Smooth muscle cell (in vitro differentiated cells): ENCODE measurements around the gene ZNF618. TPM values are rescaled to one million over a fixed set of nuclear protein-coding genes. Genes with fewer than 3 reads are reported as not detected.
A peak's percentile ranks its signal among the peaks of the same experiment; 100 is the strongest.

Source experiments
- DNase-seq: peaks from one replicate; lab custom pipeline; 2025; ENCODE audit not compliant: unreplicated experiment; lab: John Stamatoyannopoulos, UW
- H2AFZ ChIP-seq: fragments of 200-600 bp; sonication (generic); 2 replicates; pipeline ENCODE4 v1.6.0; 2016; ENCODE audit warnings: antibody characterized with exemption, low read depth, mild to moderate bottlenecking
- H3F3A ChIP-seq: fragments of 200-600 bp; sonication (generic); 2 replicates; pipeline ENCODE4 v1.6.0; 2017; ENCODE audit warnings: antibody characterized with exemption, low read depth
- H3K27ac ChIP-seq: fragments of 200-600 bp; sonication (generic); 2 replicates; pipeline ENCODE4 v1.5.1; 2016; ENCODE audit warnings: low read depth, mild to moderate bottlenecking
- H3K27me3 ChIP-seq: fragments of 200-600 bp; sonication (generic); 2 replicates; pipeline ENCODE4 v1.6.1; 2016; ENCODE audit warnings: low read depth, mild to moderate bottlenecking
- H3K36me3 ChIP-seq: fragments of 200-600 bp; sonication (generic); 2 replicates; pipeline ENCODE4 v1.5.1; 2016; ENCODE audit warnings: low read depth
- H3K4me1 ChIP-seq: fragments of 200-600 bp; sonication (generic); 2 replicates; pipeline ENCODE4 v1.5.1; 2016; ENCODE audit warnings: low read depth
- H3K4me2 ChIP-seq: fragments of 200-600 bp; sonication (generic); 2 replicates; pipeline ENCODE4 v1.6.0; 2016; ENCODE audit warnings: mild to moderate bottlenecking
- H3K4me3 ChIP-seq: fragments of 200-600 bp; sonication (generic); 2 replicates; pipeline ENCODE4 v1.5.1; 2016; ENCODE audit warnings: mild to moderate bottlenecking
- H3K79me2 ChIP-seq: fragments of 200-600 bp; sonication (generic); 2 replicates; pipeline ENCODE4 v1.6.0; 2016; ENCODE audit warnings: low read depth, mild to moderate bottlenecking
- H3K9ac ChIP-seq: fragments of 200-600 bp; sonication (generic); 2 replicates; pipeline ENCODE4 v1.6.0; 2016; ENCODE audit warnings: low read depth
- H3K9me3 ChIP-seq: fragments of 200-600 bp; sonication (generic); replicated peaks from 2 replicates; pipeline ENCODE4 v1.5.1; 2016; ENCODE audit warnings: low read depth
- H4K20me1 ChIP-seq: fragments of 200-600 bp; sonication (generic); 2 replicates; pipeline ENCODE4 v1.6.0; 2016; ENCODE audit warnings: low read depth
- CTCF ChIP-seq: fragments of 200-600 bp; sonication (generic); IDR thresholded peaks from 2 replicates; pipeline ENCODE4 v1.5.1; 2017; ENCODE audit warnings: borderline replicate concordance, mild to moderate bottlenecking, antibody characterized with exemption; ENCODE audit not compliant: insufficient read depth, poor library complexity, severe bottlenecking
- WGBS: methylation state at CpG from one replicate; pipeline ENCODE4 v1.1.7; 2016; ENCODE audit warnings: low lambda C conversion rate; 5-methylcytosine and 5-hydroxymethylcytosine counted together
- polyA plus RNA-seq: library from polyadenylated mRNA; unstranded; fragments of >200 nt; fragmentation: Nextera tagmentation; extraction: Ambion mirVana; gene quantifications from 2 replicates; pipeline ENCODE4 v1.2.1, GENCODE V29; 2016
- total RNA-seq: library from RNA; depleted of rRNA; stranded (reverse); fragments of >200 nt; gene quantifications from 2 replicates; pipeline ENCODE4 v1.2.3, GENCODE V29; 2014

Gene ZNF618
- total and polyA plus RNA-seq, 2 experiments from 2014 or later = 9.9 to 19.5 TPM

GRCh38 chr9:113979343-113980127, 103.4 kb downstream of the ZNF618 start:
- H3K4me2 ChIP-seq = no peak overlapping the region
- no peak overlapping the region for H3K4me3 ChIP-seq
- H3K36me3 ChIP-seq = no peaks in the 10 kb centered on the region
- H3K27me3 ChIP-seq = no peaks in the 10 kb centered on the region
- WGBS = 67% methylated on average over 6 of the region's 6 CpGs
- H3K9ac ChIP-seq = no peak overlapping the region
- no peak overlapping the region for H3K27ac ChIP-seq
- peaks cover 93% of the 10 kb centered on the region for H4K20me1 ChIP-seq
- H3K9me3 ChIP-seq = no peaks in the 10 kb centered on the region
- H2AFZ ChIP-seq = no peak overlapping the region
- no peak for DNase-seq
- no peaks in the 10 kb centered on the region for H3F3A ChIP-seq
- peaks cover 5% of the 10 kb centered on the region for H3K79me2 ChIP-seq
- H3K4me1 ChIP-seq = no peaks in the 10 kb centered on the region
- no peak for TF ChIP-seq CTCF

GRCh38 chr9:113984639-113985380, 108.7 kb downstream of the ZNF618 start:
- no peaks in the 10 kb centered on the region for H3F3A ChIP-seq
- no peak overlapping the region for H2AFZ ChIP-seq
- H3K27me3 ChIP-seq = no peaks in the 10 kb centered on the region
- H3K27ac ChIP-seq = no peak overlapping the region
- H3K4me1 ChIP-seq = no peaks in the 10 kb centered on the region
- H3K4me2 ChIP-seq = no peak overlapping the region
- no peaks in the 10 kb centered on the region for H3K9me3 ChIP-seq
- peaks cover 68% of the 10 kb centered on the region for H4K20me1 ChIP-seq
- H3K36me3 ChIP-seq = no peaks in the 10 kb centered on the region
- H3K9ac ChIP-seq = no peak overlapping the region
- no peak overlapping the region for H3K4me3 ChIP-seq
- WGBS = 92% methylated on average over 10 of the region's 10 CpGs
- H3K79me2 ChIP-seq = no peaks in the 10 kb centered on the region
- no peak for DNase-seq
- TF ChIP-seq CTCF = no peak

- 63% methylated on average over 15 of the region's 15 CpGs for WGBS
- no peak overlapping the region for H2AFZ ChIP-seq
These were observed 110.0 kb downstream of the ZNF618 start for GRCh38 chr9:113985968-113986585.

More at GRCh38 chr9:113985968-113986585, 110.0 kb downstream of the ZNF618 start:
- H4K20me1 ChIP-seq = peaks cover 66% of the 10 kb centered on the region
- H3F3A ChIP-seq = no peaks in the 10 kb centered on the region
- H3K9me3 ChIP-seq = no peaks in the 10 kb centered on the region
- peak overlapping the region; percentile 65 for H3K27ac ChIP-seq
- H3K79me2 ChIP-seq = no peaks in the 10 kb centered on the region
- H3K9ac ChIP-seq = no peak overlapping the region
- H3K4me3 ChIP-seq = no peak overlapping the region
- H3K4me1 ChIP-seq = no peaks in the 10 kb centered on the region
- peak overlapping the region; percentile 14 for H3K4me2 ChIP-seq
- no peak for DNase-seq
- H3K36me3 ChIP-seq = no peaks in the 10 kb centered on the region
- H3K27me3 ChIP-seq = no peaks in the 10 kb centered on the region
- no peak for TF ChIP-seq CTCF
